CD4-positive, CD25-positive, alpha-beta regulatory T cell (primary cell): ENCODE data around the gene SMC5. TPM values are rescaled to one million over a fixed set of nuclear protein-coding genes. Genes with fewer than 3 reads are reported as not detected.

Experiments used
- ATAC-seq, 2 donors: fragments of 150-1000 bp; cut with Tn5 transposase; one replicate each; pipeline ENCODE4 v1.10.0; 2021; ENCODE audit warnings: low read depth in 2 of 2, moderate number of reproducible peaks in 2 of 2, moderate library complexity in 1 of 2
- DNase-seq, 3 donors: peaks; one replicate each; pipeline versions ENCODE4 v3.0.0 to v3.0.0-alpha.2; 2012 to 2022; ENCODE audit warnings: mixed read lengths in 1 of 3
- H3K27ac ChIP-seq: one replicate; pipeline ENCODE4 v1.7.0; 2013; ENCODE audit warnings: mild to moderate bottlenecking, low read length; ENCODE audit not compliant: insufficient read depth, poor library complexity, severe bottlenecking
- H3K27me3 ChIP-seq: one replicate; pipeline ENCODE4 v1.7.0; 2013; ENCODE audit warnings: low read length; ENCODE audit not compliant: control insufficient read depth, insufficient read depth
- H3K36me3 ChIP-seq: one replicate; pipeline ENCODE4 v1.7.0; 2013; ENCODE audit warnings: mild to moderate bottlenecking, low read length, moderate library complexity; ENCODE audit not compliant: control insufficient read depth, insufficient read depth
- H3K4me1 ChIP-seq: 2 replicates; pipeline ENCODE4 v1.7.0; 2013; ENCODE audit warnings: mild to moderate bottlenecking, low read length; ENCODE audit not compliant: insufficient read depth, control insufficient read depth, poor library complexity, severe bottlenecking
- H3K4me3 ChIP-seq: one replicate; pipeline ENCODE4 v1.7.0; 2013; ENCODE audit warnings: low read depth, mild to moderate bottlenecking, low read length, moderate library complexity
- H3K9me3 ChIP-seq, 2 experiments: 1 replicate in 1 of 2; 2 replicates in 1 of 2; pipeline ENCODE4 v1.7.0; 2013; ENCODE audit warnings: low read length in 2 of 2, mild to moderate bottlenecking in 1 of 2, moderate library complexity in 1 of 2; ENCODE audit not compliant: control insufficient read depth in 2 of 2
- H3K27ac Mint-ChIP-seq, 3 donors: one replicate each; pipeline ENCODE4 v1.8.0; 2020 to 2022; ENCODE audit warnings: mild to moderate bottlenecking in 3 of 3, mixed read lengths in 3 of 3, moderate library complexity in 2 of 3
- H3K27me3 Mint-ChIP-seq: one replicate; pipeline ENCODE4 v1.8.0; 2022; ENCODE audit warnings: mild to moderate bottlenecking, mixed read lengths
- H3K36me3 Mint-ChIP-seq: one replicate; pipeline ENCODE4 v1.8.0; 2020; ENCODE audit warnings: mixed read lengths
- H3K4me1 Mint-ChIP-seq, 4 donors: one replicate each; pipeline ENCODE4 v1.8.0; 2020 to 2022; ENCODE audit warnings: mixed read lengths in 4 of 4, mild to moderate bottlenecking in 1 of 4
- H3K4me3 Mint-ChIP-seq, 4 donors: one replicate each; pipeline ENCODE4 v1.8.0; 2020 to 2022; ENCODE audit warnings: mild to moderate bottlenecking in 4 of 4, mixed read lengths in 4 of 4, moderate library complexity in 3 of 4
- H3K9me3 Mint-ChIP-seq, 7 donors: one replicate each; pipeline ENCODE4 v1.8.0; 2020 to 2022; ENCODE audit warnings: mixed read lengths in 7 of 7, mild to moderate bottlenecking in 3 of 7, moderate library complexity in 2 of 7
- polyA plus RNA-seq, 4 donors: library from polyadenylated mRNA; unstranded; fragments of 300-500 nt; fragmentation: Illumina TruSeq; gene quantifications; one replicate each; pipeline ENCODE4 v1.2.3, GENCODE V29; 2021
- total RNA-seq: library from RNA; stranded (reverse); gene quantifications from one replicate; pipeline ENCODE4 v1.2.3, GENCODE V29; 2022

SMC5 gene
- total and polyA plus RNA-seq, 5 donors from 2014 or later: 12.5 to 37.1 (median 17.6) TPM

GRCh38 chr9:70257991-70258691, 637 bp upstream of the SMC5 start:
- Histone ChIP-seq H3K4me1 (peaks cover 49% of the 10 kb centered on the region), H3K4me3 (peak overlapping the region; percentile 78), H3K27me3 (no peaks in the 10 kb centered on the region), H3K27ac (peak overlapping the region; percentile 92), H3K36me3 (no peaks in the 10 kb centered on the region), H3K9me3 (no peaks in the 10 kb centered on the region)
- ATAC-seq (peak; percentile 58 to 61), DNase-seq (peak in 2 of 3 donors; percentile 65 to 72)
- H3K4me1 Mint-ChIP-seq: peaks cover 39 to 54% (median 44%) of the 10 kb centered on the region in 4 donors
- peaks cover 4% of the 10 kb centered on the region for H3K36me3 Mint-ChIP-seq
- peak overlapping the region; percentile 88 to 95 (median 92) for H3K4me3 Mint-ChIP-seq
- peak overlapping the region; percentile 95 to 100 (median 96) for H3K27ac Mint-ChIP-seq
- no peaks in the 10 kb centered on the region for H3K27me3 Mint-ChIP-seq
- no peaks in the 10 kb centered on the region for H3K9me3 Mint-ChIP-seq

GRCh38 chr9:70259512-70259802, 679 bp downstream of the SMC5 start:
- H3K4me3 ChIP-seq: peak overlapping the region; percentile 95
- DNase-seq (no peak), ATAC-seq (no peak)
- H3K27me3 ChIP-seq: no peaks in the 10 kb centered on the region
- no peaks in the 10 kb centered on the region for H3K27me3 Mint-ChIP-seq
- H3K27ac Mint-ChIP-seq: peak overlapping the region; percentile 93 to 96 (median 96)
- peaks cover 5% of the 10 kb centered on the region for H3K36me3 ChIP-seq
- no peaks in the 10 kb centered on the region for H3K9me3 ChIP-seq
- peaks cover 39 to 58% (median 43%) of the 10 kb centered on the region in 4 donors for H3K4me1 Mint-ChIP-seq
- peaks cover 4% of the 10 kb centered on the region for H3K36me3 Mint-ChIP-seq
- H3K4me1 ChIP-seq: peaks cover 55% of the 10 kb centered on the region
- peak overlapping the region; percentile 88 to 95 (median 92) for H3K4me3 Mint-ChIP-seq
- no peaks in the 10 kb centered on the region for H3K9me3 Mint-ChIP-seq
- peak overlapping the region; percentile 92 for H3K27ac ChIP-seq

DNA sequence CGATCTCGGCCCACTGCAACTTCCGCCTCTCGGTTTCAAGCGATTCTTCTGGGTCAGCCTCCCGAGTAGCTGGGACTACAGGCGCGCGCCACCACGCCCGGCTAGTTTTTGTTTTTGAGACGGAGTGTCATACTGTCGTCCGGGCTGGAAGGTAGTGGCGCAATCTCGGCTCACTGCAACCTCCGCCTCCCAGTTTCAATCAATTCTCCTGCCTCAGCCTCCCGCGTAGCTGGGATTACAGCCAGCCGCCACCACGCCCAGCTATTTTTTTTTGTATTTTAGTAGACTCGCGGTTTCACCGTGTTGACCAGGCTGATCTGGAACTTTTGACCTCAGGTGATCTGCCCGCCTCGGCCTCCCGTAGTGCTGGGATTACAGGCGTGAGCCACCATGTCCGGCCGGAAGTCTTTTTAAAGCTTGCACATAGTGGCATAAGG, 1.2 kb downstream of the SMC5 start:
- H3K9me3 Mint-ChIP-seq: no peaks in the 10 kb centered on the region
- Histone ChIP-seq H3K9me3 (no peaks in the 10 kb centered on the region), H3K27ac (peak overlapping the region; percentile 92), H3K36me3 (peaks cover 11% of the 10 kb centered on the region), H3K4me3 (peak overlapping the region; percentile 95), H3K27me3 (no peaks in the 10 kb centered on the region), H3K4me1 (peaks cover 55% of the 10 kb centered on the region)
- H3K27me3 Mint-ChIP-seq: no peaks in the 10 kb centered on the region
- no peak for ATAC-seq
- H3K27ac Mint-ChIP-seq: peak overlapping the region in 2 of 3 donors; percentile 67 to 93
- no peak for DNase-seq
- H3K36me3 Mint-ChIP-seq: peaks cover 8% of the 10 kb centered on the region
- H3K4me3 Mint-ChIP-seq: peak overlapping the region; percentile 88 to 95 (median 92)
- H3K4me1 Mint-ChIP-seq: peaks cover 42 to 64% (median 47%) of the 10 kb centered on the region in 4 donors

- Mint-ChIP-seq H3K27ac (peak overlapping the region in 2 of 3 donors; percentile 67 to 77), H3K4me1 (peaks cover 43 to 67% (median 50%) of the 10 kb centered on the region in 4 donors), H3K36me3 (peaks cover 8% of the 10 kb centered on the region), H3K9me3 (no peaks in the 10 kb centered on the region), H3K27me3 (no peaks in the 10 kb centered on the region), H3K4me3 (peak overlapping the region; percentile 88 to 95 (median 92))
- Histone ChIP-seq H3K36me3 (peaks cover 17% of the 10 kb centered on the region), H3K27me3 (no peaks in the 10 kb centered on the region), H3K4me3 (peak overlapping the region; percentile 85), H3K27ac (peak overlapping the region; percentile 36), H3K4me1 (peaks cover 55% of the 10 kb centered on the region), H3K9me3 (no peaks in the 10 kb centered on the region)
- ATAC-seq (no peak), DNase-seq (no peak)
Observed at GRCh38 chr9:70260606-70261005, 1.8 kb downstream of the SMC5 start.

DNA sequence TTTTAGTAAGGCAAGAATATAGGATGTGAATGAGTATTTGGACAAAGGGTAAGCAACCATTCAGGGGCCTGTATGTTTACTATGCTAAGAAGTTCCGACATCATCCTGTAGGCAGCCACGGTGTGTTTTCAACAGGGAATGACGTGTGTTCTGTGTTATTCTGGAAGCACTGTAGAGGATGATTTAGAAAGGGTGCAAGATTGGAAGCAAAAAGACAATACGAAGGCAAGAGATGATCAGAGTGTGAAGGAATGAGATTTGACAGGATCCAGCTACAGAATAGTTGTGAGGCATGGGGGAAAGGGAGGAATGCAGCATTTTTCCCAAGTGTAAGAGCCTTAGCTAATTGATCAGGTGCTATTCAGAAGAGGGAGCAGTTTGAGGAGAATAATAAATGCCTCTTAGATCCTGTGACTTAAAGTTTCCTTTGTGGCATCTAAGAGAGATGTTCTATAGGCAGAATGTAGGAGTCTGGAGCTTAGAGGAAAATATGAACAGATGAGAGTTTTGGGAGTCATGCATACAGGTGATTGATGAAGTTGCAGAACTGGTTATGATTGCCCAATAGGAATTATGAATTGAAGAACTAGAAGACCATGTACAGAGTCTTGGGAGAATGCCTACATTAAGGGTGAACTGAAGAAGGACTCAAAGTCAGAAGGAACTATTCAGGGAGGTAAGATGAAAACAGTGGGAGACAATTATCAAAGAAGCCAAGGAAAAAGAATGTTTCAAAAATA, 2.5 kb downstream of the SMC5 start:
- H3K27me3 Mint-ChIP-seq: no peaks in the 10 kb centered on the region
- ATAC-seq: no peak

GRCh38 chr9:70262366-70262765, 3.6 kb downstream of the SMC5 start:
- peaks cover 60% of the 10 kb centered on the region for H3K4me1 ChIP-seq
- peak overlapping the region; percentile 85 for H3K4me3 ChIP-seq
- Mint-ChIP-seq H3K27ac (peak overlapping the region; percentile 49 to 85 (median 52)), H3K27me3 (no peaks in the 10 kb centered on the region), H3K4me1 (peaks cover 42 to 73% (median 54%) of the 10 kb centered on the region in 4 donors), H3K9me3 (no peaks in the 10 kb centered on the region), H3K4me3 (peak overlapping the region; percentile 88 to 95 (median 92)), H3K36me3 (peaks cover 9% of the 10 kb centered on the region)
- H3K9me3 ChIP-seq: no peaks in the 10 kb centered on the region
- no peaks in the 10 kb centered on the region for H3K27me3 ChIP-seq
- ATAC-seq (no peak), DNase-seq (peak in 1 of 3 donors; percentile 18)
- H3K27ac ChIP-seq: peak overlapping the region; percentile 44
- H3K36me3 ChIP-seq: peaks cover 28% of the 10 kb centered on the region

More for the DNA sequence above, 2.5 kb downstream of the SMC5 start:
- no peak overlapping the region for H3K27ac ChIP-seq
- Mint-ChIP-seq H3K27ac (peak overlapping the region in 2 of 3 donors; percentile 49 to 72), H3K4me1 (peaks cover 43 to 72% (median 53%) of the 10 kb centered on the region in 4 donors), H3K4me3 (peak overlapping the region; percentile 88 to 95 (median 92)), H3K9me3 (no peaks in the 10 kb centered on the region), H3K36me3 (peaks cover 8% of the 10 kb centered on the region)
- peaks cover 19% of the 10 kb centered on the region for H3K36me3 ChIP-seq
- H3K9me3 ChIP-seq: no peaks in the 10 kb centered on the region
- peak overlapping the region; percentile 85 for H3K4me3 ChIP-seq
- DNase-seq: no peak
- no peaks in the 10 kb centered on the region for H3K27me3 ChIP-seq
- peaks cover 59% of the 10 kb centered on the region for H3K4me1 ChIP-seq

DNA sequence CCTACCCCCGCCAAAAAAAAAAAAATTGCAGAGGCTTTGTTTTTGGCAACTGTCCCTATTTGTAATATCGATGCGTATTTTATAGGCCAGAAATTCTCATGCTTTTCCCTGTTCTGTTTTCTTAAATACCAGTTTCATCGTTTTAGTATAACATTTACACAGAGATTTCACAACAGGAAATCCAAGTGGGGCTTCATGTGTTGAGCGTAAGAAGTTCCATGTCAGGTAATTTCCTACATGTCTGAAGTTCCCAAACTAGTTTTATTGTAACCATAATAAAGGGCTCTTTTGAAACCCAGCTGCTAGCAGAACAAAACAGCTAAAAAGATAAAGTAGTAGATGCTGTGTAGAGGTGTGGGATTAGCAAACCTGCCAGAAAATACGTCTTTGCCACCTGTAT, 4.2 kb downstream of the SMC5 start:
- peak overlapping the region; percentile 31 to 85 (median 49) for H3K27ac Mint-ChIP-seq
- H3K4me1 Mint-ChIP-seq: peaks cover 40 to 72% (median 54%) of the 10 kb centered on the region in 4 donors
- no peak for DNase-seq

More for the DNA sequence above, 4.2 kb downstream of the SMC5 start:
- H3K36me3 Mint-ChIP-seq: peaks cover 12% of the 10 kb centered on the region
- Histone ChIP-seq H3K9me3 (no peaks in the 10 kb centered on the region), H3K27me3 (no peaks in the 10 kb centered on the region), H3K36me3 (peaks cover 32% of the 10 kb centered on the region), H3K4me1 (peaks cover 54% of the 10 kb centered on the region), H3K4me3 (peak overlapping the region; percentile 85), H3K27ac (peak overlapping the region; percentile 44)
- H3K9me3 Mint-ChIP-seq: no peaks in the 10 kb centered on the region
- no peak for ATAC-seq
- peak overlapping the region; percentile 88 to 95 (median 92) for H3K4me3 Mint-ChIP-seq
- H3K27me3 Mint-ChIP-seq: no peaks in the 10 kb centered on the region
